Sigmoid colon (tissue), 7 donors: ENCODE data around the gene MAP3K3. TPM values are rescaled to one million over a fixed set of nuclear protein-coding genes. Genes with fewer than 3 reads are reported as not detected.
A peak's percentile ranks its signal among the peaks of the same experiment; 100 is the strongest.

Experiments
- DNase-seq: peaks from one replicate; pipeline ENCODE4 v3.0.0-alpha.2; 2019
- H3K27ac ChIP-seq, 4 donors: fragments of 200-600 bp; sonication (generic); one replicate each; pipeline ENCODE4 v1.5.1; 2016 to 2019; ENCODE audit warnings: mild to moderate bottlenecking in 1 of 4
- H3K27me3 ChIP-seq, 3 donors: fragments of 200-600 bp; sonication (generic); one replicate each; pipeline ENCODE4 v1.5.1; 2019; ENCODE audit warnings: mild to moderate bottlenecking in 1 of 3
- H3K36me3 ChIP-seq, 4 donors: fragments of 200-600 bp; sonication (generic); one replicate each; pipeline ENCODE4 v1.5.1; 2016 to 2019
- H3K4me1 ChIP-seq, 4 donors: fragments of 200-600 bp; sonication (generic); one replicate each; pipeline ENCODE4 v1.5.1; 2017 to 2019
- H3K4me3 ChIP-seq, 4 donors: fragments of 200-600 bp; sonication (generic); one replicate each; pipeline ENCODE4 v1.5.1; 2017 to 2019; ENCODE audit warnings: mild to moderate bottlenecking in 2 of 4, moderate library complexity in 1 of 4
- H3K9me3 ChIP-seq, 4 donors: fragments of 200-600 bp in 3 of 4; sonication (generic) in 3 of 4; one replicate each; pipeline versions ENCODE4 v1.5.1 to v1.6.1; 2013 to 2019
- CTCF ChIP-seq, 4 experiments: fragments of 450-650 bp in 3 of 4; fragments of 200-600 bp in 1 of 4; IDR thresholded peaks; one replicate each; pipeline ENCODE4 v1.5.1; 2016 to 2019; ENCODE audit warnings: antibody characterized with exemption in 4 of 4, mild to moderate bottlenecking in 3 of 4, moderate library complexity in 2 of 4
- EP300 ChIP-seq, 4 donors: sonication (generic); formaldehyde crosslinking; IDR thresholded peaks; one replicate each; pipeline ENCODE4 v1.6.1; 2017; ENCODE audit warnings: antibody characterized with exemption in 4 of 4
- POLR2A ChIP-seq, 2 donors: fragments of 450-650 bp; IDR thresholded peaks; one replicate each; pipeline ENCODE4 v1.6.1; 2016; ENCODE audit warnings: antibody characterized with exemption in 2 of 2, mild to moderate bottlenecking in 2 of 2, moderate library complexity in 2 of 2
- POLR2AphosphoS5 ChIP-seq, 4 donors: sonication (generic); formaldehyde crosslinking; IDR thresholded peaks; one replicate each; pipeline ENCODE4 v1.6.1; 2017; ENCODE audit warnings: antibody characterized with exemption in 4 of 4
- WGBS, 2 donors: extraction: QIAGEN DNeasy Blood & Tissue Kit; methylation state at CpG; one replicate each; pipeline ENCODE4 v1.1.7; 2013; 5-methylcytosine and 5-hydroxymethylcytosine counted together
- intact Hi-C: fragments of 100-400 bp; cut with DNase I; formaldehyde crosslinking; loops from one replicate; pipeline ENCODE4 v1.15.1; 2023
- polyA plus RNA-seq, 3 donors: library from polyadenylated mRNA; stranded (reverse); fragments of 200-250 nt; gene quantifications; one replicate each; pipeline ENCODE4 v1.2.3, GENCODE V29; 2013
- total RNA-seq, 4 donors: library from RNA; depleted of rRNA; stranded (reverse); fragments of >200 nt; gene quantifications; one replicate each; pipeline ENCODE4 v1.1.0, GENCODE V29; 2016
- donor health status: healthy with polysubstance abuse.
- donor health status: Bipolar disorder and iron deficiency.
- donor health status: healthy.

The MAP3K3 gene
- total and polyA plus RNA-seq, 7 donors: 4.4 to 68.7 (median 51.5) TPM

GRCh38 chr17:63701868-63702720 is 79.9 kb downstream of the MAP3K3 start:
- WGBS, 2 donors: 53 to 77% methylated on average over 18 to 19 of the region's 19 CpGs
- Histone ChIP-seq H3K36me3 (peaks cover 5 to 44% (median 15%) of the 10 kb centered on the region in 4 donors), H3K27me3 (no peaks in the 10 kb centered on the region), H3K27ac (peak overlapping the region in 2 of 4 donors; percentile 4 to 75), H3K9me3 (no peaks in the 10 kb centered on the region), H3K4me1 (peaks cover 0 to 45% (median 38%) of the 10 kb centered on the region in 4 donors), H3K4me3 (peak overlapping the region in 1 of 4 donors; percentile 76)
- intact Hi-C loops: loop anchor here (5.0 kb wide), 1 partner anchor 40 kb away; the partner anchor contains the start of gene STRADA
- no peak for DNase-seq
- TF ChIP-seq EP300 (IDR thresholded peaks at IDR 0.05): no peak
- no peak for TF ChIP-seq CTCF (IDR thresholded peaks at IDR 0.05)
- TF ChIP-seq POLR2A (IDR thresholded peaks at IDR 0.05): no peak
- no peak for TF ChIP-seq POLR2AphosphoS5 (IDR thresholded peaks at IDR 0.05)

GRCh38 chr17:63702721-63703015 is 80.5 kb downstream of the MAP3K3 start:
- Histone ChIP-seq H3K9me3 (no peaks in the 10 kb centered on the region), H3K4me1 (peaks cover 0 to 39% (median 35%) of the 10 kb centered on the region in 4 donors), H3K4me3 (no peak overlapping the region), H3K27me3 (no peaks in the 10 kb centered on the region), H3K27ac (no peak overlapping the region), H3K36me3 (peaks cover 5 to 48% (median 16%) of the 10 kb centered on the region in 4 donors)
- no peak for DNase-seq
- intact Hi-C loops: loop anchor here (5.0 kb wide), 1 partner anchor 40 kb away; the partner anchor contains the start of gene STRADA
- no peak for TF ChIP-seq POLR2AphosphoS5 (IDR thresholded peaks at IDR 0.05)
- TF ChIP-seq CTCF (IDR thresholded peaks at IDR 0.05): no peak
- TF ChIP-seq POLR2A (IDR thresholded peaks at IDR 0.05): no peak
- no peak for TF ChIP-seq EP300 (IDR thresholded peaks at IDR 0.05)
- 79 to 90% methylated on average over 6 of the region's 6 CpGs for WGBS, 2 donors

GRCh38 chr17:63703029-63703428 is 80.8 kb downstream of the MAP3K3 start:
- no peak overlapping the region for H3K4me3 ChIP-seq
- DNase-seq: no peak
- H3K4me1 ChIP-seq: peaks cover 0 to 35% (median 33%) of the 10 kb centered on the region in 4 donors
- no peak overlapping the region for H3K27ac ChIP-seq
- intact Hi-C loops: loop anchor here (5.0 kb wide), 1 partner anchor 39 kb away; the partner anchor contains the start of gene STRADA
- peaks cover 5 to 51% (median 16%) of the 10 kb centered on the region in 4 donors for H3K36me3 ChIP-seq
- 91 to 92% methylated on average over 5 of the region's 5 CpGs for WGBS, 2 donors
- TF ChIP-seq CTCF (IDR thresholded peaks at IDR 0.05): no peak
- no peak for TF ChIP-seq POLR2A (IDR thresholded peaks at IDR 0.05)
- no peak for TF ChIP-seq EP300 (IDR thresholded peaks at IDR 0.05)
- no peak for TF ChIP-seq POLR2AphosphoS5 (IDR thresholded peaks at IDR 0.05)
- no peaks in the 10 kb centered on the region for H3K9me3 ChIP-seq
- no peaks in the 10 kb centered on the region for H3K27me3 ChIP-seq

- WGBS, 2 donors: 87 to 95% methylated on average over 16 of the region's 16 CpGs
- Histone ChIP-seq H3K27me3 (no peaks in the 10 kb centered on the region), H3K36me3 (peaks cover 5 to 58% (median 18%) of the 10 kb centered on the region in 4 donors), H3K27ac (no peak overlapping the region), H3K9me3 (no peaks in the 10 kb centered on the region), H3K4me1 (peaks cover 0 to 29% (median 26%) of the 10 kb centered on the region in 4 donors), H3K4me3 (no peak overlapping the region)
- intact Hi-C loops: loop anchor here (5.0 kb wide), 1 partner anchor 39 kb away; the partner anchor contains the start of gene STRADA
- DNase-seq: no peak
- no peak for TF ChIP-seq POLR2A (IDR thresholded peaks at IDR 0.05)
- no peak for TF ChIP-seq CTCF (IDR thresholded peaks at IDR 0.05)
- no peak for TF ChIP-seq POLR2AphosphoS5 (IDR thresholded peaks at IDR 0.05)
- no peak for TF ChIP-seq EP300 (IDR thresholded peaks at IDR 0.05)
These were observed 81.5 kb downstream of the MAP3K3 start for GRCh38 chr17:63703556-63704258.
